Coronary artery (tissue), 2 donors: ENCODE data around the gene S100A2.
A peak's percentile ranks its signal among the peaks of the same experiment; 100 is the strongest.

ENCODE experiments used
- DNase-seq: peaks from one replicate; pipeline ENCODE4 v3.0.0-alpha.2; 2017; ENCODE audit warnings: low spot score
- H3K27ac ChIP-seq, 2 donors: fragments of 200-600 bp; sonication (generic); one replicate each; pipeline ENCODE4 v1.5.1; 2016 to 2019
- H3K4me3 ChIP-seq: fragments of 200-600 bp; sonication (generic); 2 replicates; pipeline ENCODE4 v1.5.1; 2016; ENCODE audit warnings: mild to moderate bottlenecking, moderate library complexity
- CTCF ChIP-seq: fragments of 200-600 bp; sonication (generic); IDR thresholded peaks from one replicate; pipeline ENCODE4 v1.5.1; 2019; ENCODE audit warnings: antibody characterized with exemption

The S100A2 gene

GRCh38 chr1:153565529-153566374 is at the start of gene S100A2:
TSS of gene S100A2 (minus strand) at chr1:153565844. CDS start at chr1:153563877, 1,967 bp downstream.
- DNase-seq: peak; percentile 83
- Histone ChIP-seq H3K4me3 (peak within 1 kb of the TSS; percentile 57), H3K27ac (peak within 1 kb of the TSS; percentile 99 to 100)
- no peak for TF ChIP-seq CTCF

- no peak overlapping the region for H3K4me3 ChIP-seq
- no peak for TF ChIP-seq CTCF
- H3K27ac ChIP-seq: no peak overlapping the region
- no peak for DNase-seq
These were observed 49.8 kb upstream of the S100A2 start for GRCh38 chr1:153615406-153615805.

GRCh38 chr1:153614906-153615305 is 49.3 kb upstream of the S100A2 start:
- no peak for TF ChIP-seq CTCF
- Histone ChIP-seq H3K4me3 (no peak overlapping the region), H3K27ac (peak overlapping the region in 1 of 2 donors; percentile 44)
- no peak for DNase-seq

- no peak for DNase-seq
- no peak for TF ChIP-seq CTCF
- Histone ChIP-seq H3K27ac (peak overlapping the region in 1 of 2 donors; percentile 97), H3K4me3 (no peak overlapping the region)
These were observed 48.7 kb upstream of the S100A2 start for GRCh38 chr1:153614189-153614900.

GRCh38 chr1:153613406-153613805 is 47.8 kb upstream of the S100A2 start:
- Histone ChIP-seq H3K4me3 (peak overlapping the region; percentile 86), H3K27ac (peak overlapping the region; percentile 94 to 97)
- no peak for TF ChIP-seq CTCF
- DNase-seq: no peak

- H3K27ac ChIP-seq: peak within 1 kb of the TSS; percentile 94 to 97
These were observed 47.2 kb upstream of the S100A2 start, which contains the start of gene S100A16 for GRCh38 chr1:153612755-153613331. TSS of gene S100A16 (minus strand) at chr1:153613137. CDS start at chr1:153608151, 4,986 bp downstream.

More at GRCh38 chr1:153612755-153613331, 47.2 kb upstream of the S100A2 start, which contains the start of gene S100A16:
- H3K4me3 ChIP-seq: peak within 1 kb of the TSS; percentile 86
- no peak for TF ChIP-seq CTCF
- peak; percentile 93 for DNase-seq
